ENCODE measurements around the gene CST3.

- TF ChIP-seq CTCF (IDR thresholded peaks at IDR 0.05) (no peak), POLR2AphosphoS5 (IDR thresholded peaks at IDR 0.05; ENCODE audit: insufficient read depth in 1 of 2, low read depth in 1 of 2) (no peak), POLR2A (IDR thresholded peaks at IDR 0.05) (no peak)
Measured at GRCh38 chr20:23640671-23641667, 3.2 kb upstream of the CST3 start.

Data from vagina (tissue), 2 donors.